ENCODE results near the gene TRAF2.

DNA sequence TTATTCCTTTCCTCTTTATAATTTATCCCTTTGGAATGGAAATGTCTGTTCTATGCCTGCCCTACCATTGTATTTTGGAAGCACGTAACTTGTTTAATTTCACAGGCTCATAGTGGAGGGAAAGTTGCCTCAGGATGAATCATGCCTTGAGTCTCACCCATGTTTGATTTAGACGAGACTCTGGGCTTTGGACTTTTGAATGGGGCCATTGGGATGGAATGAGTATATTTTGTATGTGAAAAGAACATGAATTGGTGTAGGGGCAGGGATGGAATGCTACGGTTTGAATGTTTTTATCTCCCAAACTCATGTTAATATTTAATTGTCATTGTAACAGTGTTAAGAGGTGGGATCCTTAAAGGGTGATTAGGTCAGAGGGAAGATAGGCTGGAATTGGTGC lies 48.0 kb downstream of the TRAF2 start:
- TF ChIP-seq, protein P1, sequence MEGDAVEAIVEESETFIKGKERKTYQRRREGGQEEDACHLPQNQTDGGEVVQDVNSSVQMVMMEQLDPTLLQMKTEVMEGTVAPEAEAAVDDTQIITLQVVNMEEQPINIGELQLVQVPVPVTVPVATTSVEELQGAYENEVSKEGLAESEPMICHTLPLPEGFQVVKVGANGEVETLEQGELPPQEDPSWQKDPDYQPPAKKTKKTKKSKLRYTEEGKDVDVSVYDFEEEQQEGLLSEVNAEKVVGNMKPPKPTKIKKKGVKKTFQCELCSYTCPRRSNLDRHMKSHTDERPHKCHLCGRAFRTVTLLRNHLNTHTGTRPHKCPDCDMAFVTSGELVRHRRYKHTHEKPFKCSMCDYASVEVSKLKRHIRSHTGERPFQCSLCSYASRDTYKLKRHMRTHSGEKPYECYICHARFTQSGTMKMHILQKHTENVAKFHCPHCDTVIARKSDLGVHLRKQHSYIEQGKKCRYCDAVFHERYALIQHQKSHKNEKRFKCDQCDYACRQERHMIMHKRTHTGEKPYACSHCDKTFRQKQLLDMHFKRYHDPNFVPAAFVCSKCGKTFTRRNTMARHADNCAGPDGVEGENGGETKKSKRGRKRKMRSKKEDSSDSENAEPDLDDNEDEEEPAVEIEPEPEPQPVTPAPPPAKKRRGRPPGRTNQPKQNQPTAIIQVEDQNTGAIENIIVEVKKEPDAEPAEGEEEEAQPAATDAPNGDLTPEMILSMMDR (IDR thresholded peaks at IDR 0.05; ENCODE audit: extremely low read depth in 1 of 2, insufficient read depth in 1 of 2, low read depth in 1 of 2, low read length in 2 of 2) = no peak
- TF ChIP-seq, protein P2, sequence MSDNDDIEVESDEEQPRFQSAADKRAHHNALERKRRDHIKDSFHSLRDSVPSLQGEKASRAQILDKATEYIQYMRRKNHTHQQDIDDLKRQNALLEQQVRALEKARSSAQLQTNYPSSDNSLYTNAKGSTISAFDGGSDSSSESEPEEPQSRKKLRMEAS (IDR thresholded peaks at IDR 0.05; ENCODE audit: insufficient read depth, insufficient read length) = no peak
- TF ChIP-seq GATA2 (IDR thresholded peaks at IDR 0.05; ENCODE audit: insufficient read depth, insufficient read length, low read depth, low read length) (no peak), POLR2A (IDR thresholded peaks at IDR 0.05; ENCODE audit: low read depth, low read length) (no peak), EZH2 (IDR thresholded peaks at IDR 0.05; ENCODE audit: borderline replicate concordance, low read depth, low read length, severe bottlenecking) (no peak), JUN (IDR thresholded peaks at IDR 0.05; ENCODE audit: borderline replicate concordance, insufficient read depth, insufficient read length, low read depth) (no peak), POLR2AphosphoS5 (IDR thresholded peaks at IDR 0.05; ENCODE audit: insufficient read depth, low read depth, low read length) (no peak), MYC (IDR thresholded peaks at IDR 0.05; ENCODE audit: low read depth, low read length) (no peak)
